ENCODE results near the gene CABYR.

DNA sequence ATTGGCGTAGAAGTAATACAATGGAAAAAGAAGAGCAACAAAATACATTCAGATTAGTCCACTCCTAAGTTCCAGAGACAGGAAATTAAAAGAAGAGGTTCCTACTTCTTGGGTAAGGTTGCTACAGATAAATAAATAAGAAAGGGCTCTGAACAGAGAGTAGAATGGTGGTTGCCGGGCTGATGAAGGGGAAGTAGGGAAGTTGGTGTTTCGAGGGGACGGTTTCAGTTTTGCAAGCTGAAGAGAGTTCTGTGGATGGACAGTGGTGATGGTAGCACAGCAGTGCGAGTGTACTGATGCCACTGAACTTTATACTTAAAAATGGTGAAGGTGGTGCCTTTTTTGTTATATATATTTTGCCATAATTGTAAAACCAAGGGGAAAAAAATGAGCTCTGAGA lies 48.2 kb downstream of the CABYR start:
- TF ChIP-seq, protein P1, sequence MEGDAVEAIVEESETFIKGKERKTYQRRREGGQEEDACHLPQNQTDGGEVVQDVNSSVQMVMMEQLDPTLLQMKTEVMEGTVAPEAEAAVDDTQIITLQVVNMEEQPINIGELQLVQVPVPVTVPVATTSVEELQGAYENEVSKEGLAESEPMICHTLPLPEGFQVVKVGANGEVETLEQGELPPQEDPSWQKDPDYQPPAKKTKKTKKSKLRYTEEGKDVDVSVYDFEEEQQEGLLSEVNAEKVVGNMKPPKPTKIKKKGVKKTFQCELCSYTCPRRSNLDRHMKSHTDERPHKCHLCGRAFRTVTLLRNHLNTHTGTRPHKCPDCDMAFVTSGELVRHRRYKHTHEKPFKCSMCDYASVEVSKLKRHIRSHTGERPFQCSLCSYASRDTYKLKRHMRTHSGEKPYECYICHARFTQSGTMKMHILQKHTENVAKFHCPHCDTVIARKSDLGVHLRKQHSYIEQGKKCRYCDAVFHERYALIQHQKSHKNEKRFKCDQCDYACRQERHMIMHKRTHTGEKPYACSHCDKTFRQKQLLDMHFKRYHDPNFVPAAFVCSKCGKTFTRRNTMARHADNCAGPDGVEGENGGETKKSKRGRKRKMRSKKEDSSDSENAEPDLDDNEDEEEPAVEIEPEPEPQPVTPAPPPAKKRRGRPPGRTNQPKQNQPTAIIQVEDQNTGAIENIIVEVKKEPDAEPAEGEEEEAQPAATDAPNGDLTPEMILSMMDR (IDR thresholded peaks at IDR 0.05) = no peak
- TF ChIP-seq EZH2 (IDR thresholded peaks at IDR 0.05; ENCODE audit: borderline replicate concordance, insufficient read depth, low read depth, low read length, poor library complexity, severe bottlenecking) = no peak
